ENCODE results near the gene PTPN3. TPM values are rescaled to one million over a fixed set of nuclear protein-coding genes. Genes with fewer than 3 reads are reported as not detected.

Gene PTPN3
- total and polyA plus RNA-seq, 2 experiments from 2014 or later, result 1.4 to 2.6 TPM

DNA sequence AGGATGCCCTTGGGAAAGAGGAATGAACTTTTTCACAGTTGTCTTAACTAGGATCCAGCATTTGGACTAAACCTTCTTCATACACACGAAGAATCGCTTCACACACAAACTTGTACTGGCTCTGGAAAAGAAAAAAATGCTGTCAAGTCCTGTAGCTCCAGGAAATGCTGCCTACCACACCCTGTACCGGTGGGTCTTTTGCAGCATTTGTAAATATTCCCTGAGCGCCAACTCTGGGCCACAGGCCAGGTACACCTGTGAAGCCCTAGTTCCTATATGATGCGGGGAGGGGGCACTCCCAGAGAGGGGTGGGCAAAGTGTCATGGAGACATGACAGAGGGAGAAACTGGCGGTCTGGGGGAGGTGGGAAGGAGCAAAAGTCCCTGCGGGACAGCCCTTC is 118.6 kb downstream of the PTPN3 start (continued):
- no peak for TF ChIP-seq ZNF462 (CRISPR knock-in tag; IDR thresholded peaks at IDR 0.05)
- no peak for TF ChIP-seq STAT1 (IDR thresholded peaks at IDR 0.05; ENCODE audit: unreplicated experiment)
- no peak for TF ChIP-seq JUNB (IDR thresholded peaks at IDR 0.05; ENCODE audit: unreplicated experiment)
- TF ChIP-seq, protein P1, sequence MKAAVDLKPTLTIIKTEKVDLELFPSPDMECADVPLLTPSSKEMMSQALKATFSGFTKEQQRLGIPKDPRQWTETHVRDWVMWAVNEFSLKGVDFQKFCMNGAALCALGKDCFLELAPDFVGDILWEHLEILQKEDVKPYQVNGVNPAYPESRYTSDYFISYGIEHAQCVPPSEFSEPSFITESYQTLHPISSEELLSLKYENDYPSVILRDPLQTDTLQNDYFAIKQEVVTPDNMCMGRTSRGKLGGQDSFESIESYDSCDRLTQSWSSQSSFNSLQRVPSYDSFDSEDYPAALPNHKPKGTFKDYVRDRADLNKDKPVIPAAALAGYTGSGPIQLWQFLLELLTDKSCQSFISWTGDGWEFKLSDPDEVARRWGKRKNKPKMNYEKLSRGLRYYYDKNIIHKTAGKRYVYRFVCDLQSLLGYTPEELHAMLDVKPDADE (IDR thresholded peaks at IDR 0.05), result no peak
- TF ChIP-seq, protein P2, sequence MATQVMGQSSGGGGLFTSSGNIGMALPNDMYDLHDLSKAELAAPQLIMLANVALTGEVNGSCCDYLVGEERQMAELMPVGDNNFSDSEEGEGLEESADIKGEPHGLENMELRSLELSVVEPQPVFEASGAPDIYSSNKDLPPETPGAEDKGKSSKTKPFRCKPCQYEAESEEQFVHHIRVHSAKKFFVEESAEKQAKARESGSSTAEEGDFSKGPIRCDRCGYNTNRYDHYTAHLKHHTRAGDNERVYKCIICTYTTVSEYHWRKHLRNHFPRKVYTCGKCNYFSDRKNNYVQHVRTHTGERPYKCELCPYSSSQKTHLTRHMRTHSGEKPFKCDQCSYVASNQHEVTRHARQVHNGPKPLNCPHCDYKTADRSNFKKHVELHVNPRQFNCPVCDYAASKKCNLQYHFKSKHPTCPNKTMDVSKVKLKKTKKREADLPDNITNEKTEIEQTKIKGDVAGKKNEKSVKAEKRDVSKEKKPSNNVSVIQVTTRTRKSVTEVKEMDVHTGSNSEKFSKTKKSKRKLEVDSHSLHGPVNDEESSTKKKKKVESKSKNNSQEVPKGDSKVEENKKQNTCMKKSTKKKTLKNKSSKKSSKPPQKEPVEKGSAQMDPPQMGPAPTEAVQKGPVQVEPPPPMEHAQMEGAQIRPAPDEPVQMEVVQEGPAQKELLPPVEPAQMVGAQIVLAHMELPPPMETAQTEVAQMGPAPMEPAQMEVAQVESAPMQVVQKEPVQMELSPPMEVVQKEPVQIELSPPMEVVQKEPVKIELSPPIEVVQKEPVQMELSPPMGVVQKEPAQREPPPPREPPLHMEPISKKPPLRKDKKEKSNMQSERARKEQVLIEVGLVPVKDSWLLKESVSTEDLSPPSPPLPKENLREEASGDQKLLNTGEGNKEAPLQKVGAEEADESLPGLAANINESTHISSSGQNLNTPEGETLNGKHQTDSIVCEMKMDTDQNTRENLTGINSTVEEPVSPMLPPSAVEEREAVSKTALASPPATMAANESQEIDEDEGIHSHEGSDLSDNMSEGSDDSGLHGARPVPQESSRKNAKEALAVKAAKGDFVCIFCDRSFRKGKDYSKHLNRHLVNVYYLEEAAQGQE (IDR thresholded peaks at IDR 0.05; ENCODE audit: unreplicated experiment), result no peak
